H1 (cell line): ENCODE results near the gene CEP70. TPM values are rescaled to one million over a fixed set of nuclear protein-coding genes. Genes with fewer than 3 reads are reported as not detected.

Experiments used
- HDAC6 ChIP-seq: IDR thresholded peaks from one replicate; pipeline ENCODE4 v1.7.1; 2012; ENCODE audit warnings: low read depth, mild to moderate bottlenecking, inconsistent platforms, low read length, moderate library complexity
- polyA plus RNA-seq, 7 experiments: library from polyadenylated mRNA; depleted of rRNA in 3 of 7; stranded (reverse) in 5 of 7; unstranded in 2 of 7; fragments of >200 nt in 5 of 7; fragments of 200-250 nt in 2 of 7; gene quantifications; 1 replicate in 5 of 7; 2 replicates in 1 of 7; 4 replicates in 1 of 7; pipeline versions ENCODE4 v1.2.1 to v1.2.3, GENCODE V29; 2011 to 2013; ENCODE audit warnings: missing spikeins in 2 of 7, mixed read lengths in 2 of 7
- total RNA-seq: library from RNA; stranded (reverse); fragmentation: NEBNext Ultra II Directional; extraction: Animal tissue kit (Norgen Biotek cat#: 25700); gene quantifications from 2 replicates; pipeline ENCODE4 v1.2.1, GENCODE V29; 2021

CEP70 gene
- total and polyA plus RNA-seq, 2 of the 8 experiments (the other 6 are each of a cell fraction or from before 2014, with no cell fraction given): 3.9 to 26.2 TPM

DNA sequence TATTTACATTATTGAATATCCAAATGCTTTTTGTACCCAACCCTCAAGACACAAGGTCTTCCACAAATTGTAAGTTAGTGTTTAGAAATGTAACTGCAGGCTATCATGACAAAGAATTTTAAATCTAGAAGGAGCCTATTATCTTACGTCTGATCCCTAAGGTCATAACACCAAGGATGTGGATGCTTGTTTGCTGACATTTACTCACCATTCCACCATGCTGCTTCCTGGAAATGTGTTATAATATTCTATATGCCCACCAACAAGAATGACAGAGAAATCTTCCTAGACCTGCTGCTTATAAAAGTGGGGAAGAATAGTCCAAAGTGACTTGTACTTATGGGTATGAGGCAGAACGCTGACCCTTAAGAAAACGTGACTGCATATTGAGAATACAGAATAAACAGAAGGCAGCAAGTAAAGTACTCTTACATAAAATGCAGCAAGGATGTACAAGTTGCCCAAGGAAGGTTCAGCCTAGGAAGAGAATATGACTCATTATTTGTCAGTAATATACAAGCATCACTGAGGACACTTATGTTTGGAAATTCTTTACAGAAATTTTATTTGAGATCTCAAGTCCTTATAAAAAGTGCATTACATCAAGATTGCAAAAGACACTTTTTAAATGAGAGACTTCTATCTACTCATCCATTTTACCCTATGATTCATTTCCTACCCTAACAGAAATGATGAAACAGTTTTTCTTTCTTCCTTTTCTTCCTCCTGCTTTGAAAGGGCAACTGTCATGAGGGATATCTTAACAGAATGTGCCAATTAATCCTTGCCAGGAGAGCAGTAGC is 100.1 kb downstream of the CEP70 start (continued):
- TF ChIP-seq HDAC6: no peak
- TF ChIP-seq, all 59 proteins: peak for 0
